GM12891 (cell line): ENCODE measurements around the gene RXYLT1. TPM values are rescaled to one million over a fixed set of nuclear protein-coding genes. Genes with fewer than 3 reads are reported as not detected.
"Not testable (repeated sequence)": the region's sequence is repeated elsewhere in the genome, so short reads cannot be mapped to it uniquely, and the experiment has no call there.

Source experiments
- DNase-seq: peaks from one replicate; pipeline ENCODE4 v3.0.0; 2011; ENCODE audit warnings: low spot score; ENCODE audit not compliant: insufficient read length
- FAIRE-seq: peaks from 2 replicates; lab custom pipeline; 2011; peaks lifted over from hg19 to GRCh38; lab: Jason Lieb, UNC
- PAX5 ChIP-seq: IDR thresholded peaks from 2 replicates; pipeline ENCODE4 v1.6.1; 2011; ENCODE audit warnings: low read length, moderate library complexity, mild to moderate bottlenecking; ENCODE audit not compliant: insufficient read depth, severe bottlenecking
- POLR2A ChIP-seq: IDR thresholded peaks from 2 replicates; pipeline ENCODE4 v1.6.1; 2011; ENCODE audit warnings: low read depth, low read length, control low read depth
- POLR2AphosphoS5 ChIP-seq: IDR thresholded peaks from 2 replicates; pipeline ENCODE4 v1.6.1; 2011; ENCODE audit warnings: low read depth, low read length, control low read depth
- POU2F2 ChIP-seq: IDR thresholded peaks from 2 replicates; pipeline ENCODE4 v1.6.1; 2011; ENCODE audit warnings: low read depth, mild to moderate bottlenecking, control low read depth, low read length, moderate library complexity
- SPI1 ChIP-seq: IDR thresholded peaks from 2 replicates; pipeline ENCODE4 v1.6.1; 2011; ENCODE audit warnings: low read depth, low read length, control low read depth
- TAF1 ChIP-seq: IDR thresholded peaks from 2 replicates; pipeline ENCODE4 v1.6.1; 2011; ENCODE audit warnings: low read depth, low read length, control low read depth
- polyA plus RNA-seq: library from polyadenylated mRNA; unstranded; fragments of >200 nt; gene quantifications from one replicate; pipeline ENCODE4 v1.2.1, GENCODE V29; 2012; ENCODE audit warnings: low read depth, missing spikeins, inconsistent platforms; ENCODE audit not compliant: missing spikeins

RXYLT1 gene, protein sequence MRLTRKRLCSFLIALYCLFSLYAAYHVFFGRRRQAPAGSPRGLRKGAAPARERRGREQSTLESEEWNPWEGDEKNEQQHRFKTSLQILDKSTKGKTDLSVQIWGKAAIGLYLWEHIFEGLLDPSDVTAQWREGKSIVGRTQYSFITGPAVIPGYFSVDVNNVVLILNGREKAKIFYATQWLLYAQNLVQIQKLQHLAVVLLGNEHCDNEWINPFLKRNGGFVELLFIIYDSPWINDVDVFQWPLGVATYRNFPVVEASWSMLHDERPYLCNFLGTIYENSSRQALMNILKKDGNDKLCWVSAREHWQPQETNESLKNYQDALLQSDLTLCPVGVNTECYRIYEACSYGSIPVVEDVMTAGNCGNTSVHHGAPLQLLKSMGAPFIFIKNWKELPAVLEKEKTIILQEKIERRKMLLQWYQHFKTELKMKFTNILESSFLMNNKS
- 10.8 TPM for polyA plus RNA-seq

DNA sequence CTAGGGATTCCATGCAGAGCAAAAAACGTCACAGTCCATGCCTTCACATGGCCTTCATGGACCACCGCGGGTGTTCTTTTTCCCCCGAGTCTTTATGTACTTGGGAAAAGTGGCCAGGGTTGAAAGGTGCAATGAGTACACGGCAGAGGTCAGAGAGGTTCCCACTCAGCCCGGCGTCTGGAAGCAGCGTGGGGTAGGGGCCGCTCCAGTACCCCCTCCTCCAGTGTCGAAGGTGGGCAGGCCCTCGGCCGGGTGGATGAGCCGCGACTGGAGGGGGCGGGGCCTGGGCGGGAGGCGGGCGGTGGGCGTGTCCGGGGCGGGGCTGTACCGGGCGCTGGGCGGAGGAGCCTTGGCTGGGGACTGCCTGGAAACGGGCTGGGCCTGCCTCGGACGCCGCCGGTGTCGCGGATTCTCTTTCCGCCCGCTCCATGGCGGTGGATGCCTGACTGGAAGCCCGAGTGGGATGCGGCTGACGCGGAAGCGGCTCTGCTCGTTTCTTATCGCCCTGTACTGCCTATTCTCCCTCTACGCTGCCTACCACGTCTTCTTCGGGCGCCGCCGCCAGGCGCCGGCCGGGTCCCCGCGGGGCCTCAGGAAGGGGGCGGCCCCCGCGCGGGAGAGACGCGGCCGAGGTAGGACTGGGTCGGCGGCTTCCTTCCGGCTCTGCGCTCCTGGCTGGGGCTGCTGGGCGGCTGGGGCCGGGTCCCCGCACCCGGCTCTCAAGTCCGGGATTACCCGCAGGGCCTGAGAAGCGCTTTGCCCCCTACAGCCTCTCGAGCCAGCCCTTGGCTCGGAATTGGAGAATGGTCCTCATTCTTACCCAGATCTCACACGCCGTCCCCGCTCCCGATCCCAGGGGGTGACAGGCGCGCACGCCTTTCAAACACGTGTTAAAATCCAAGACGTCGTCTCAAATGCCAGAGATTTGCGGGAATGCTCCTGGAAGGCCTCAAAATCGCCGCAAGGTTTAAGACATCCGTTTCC lies at the start of gene RXYLT1:
TSS of gene RXYLT1 (plus strand) at position 412 of the 984 bp plus-strand sequence. CDS start at position 464, 52 bp downstream.
- FAIRE-seq, result peak; percentile 94
- TF ChIP-seq SPI1 (no peak), TAF1 (0 out of 2 replicates have a peak, but pooled peaks have one; percentile 27), POLR2AphosphoS5 (peak; percentile 74), PAX5 (no peak), POLR2A (peak; percentile 57; the same call in 1 of the 2 replicates), POU2F2 (0 out of 2 replicates have a peak, but pooled peaks have one; percentile 45)

DNA sequence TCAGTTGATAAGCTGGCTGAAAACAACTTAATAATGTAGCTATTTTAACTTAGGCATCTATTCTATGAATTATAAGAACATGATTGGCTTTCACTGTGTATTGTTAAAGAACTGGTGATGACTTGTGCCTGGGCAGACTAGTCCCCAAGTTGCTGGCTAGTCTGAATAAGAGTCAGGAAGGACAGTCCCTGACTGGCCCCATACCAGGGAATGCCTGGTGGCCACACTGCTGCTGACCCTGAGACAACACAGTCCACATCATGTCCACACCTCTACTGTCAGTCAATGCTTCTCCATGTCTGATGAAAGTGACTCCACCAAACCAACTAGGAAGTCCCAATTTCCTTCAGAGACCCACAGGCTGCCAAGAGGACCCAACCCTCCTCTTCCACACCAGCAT lies 46.9 kb upstream of the RXYLT1 start:
- not testable (repeated sequence) for DNase-seq, FAIRE-seq

More for the DNA sequence above, at the start of gene RXYLT1:
- peak; percentile 81 for DNase-seq

DNA sequence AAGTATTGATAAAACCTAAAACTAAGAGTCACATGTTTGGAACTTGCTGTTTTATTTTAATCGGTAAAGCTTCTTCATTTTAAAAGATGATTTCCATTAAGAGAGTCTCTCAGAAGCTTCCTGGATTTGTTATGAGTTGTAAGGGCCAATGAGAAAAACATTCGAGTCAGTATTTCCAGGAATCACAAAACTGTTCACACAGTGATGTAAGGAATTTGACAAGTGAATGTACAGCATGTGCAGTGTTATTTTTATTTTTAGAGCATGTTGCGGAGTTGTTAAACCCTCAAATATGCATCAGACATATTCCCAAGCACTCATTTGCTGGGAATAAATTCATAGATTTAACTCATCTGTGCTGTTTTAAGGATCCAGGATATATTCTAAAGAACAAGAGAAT lies 46.1 kb upstream of the RXYLT1 start:
- not testable (repeated sequence) for FAIRE-seq, DNase-seq

DNA sequence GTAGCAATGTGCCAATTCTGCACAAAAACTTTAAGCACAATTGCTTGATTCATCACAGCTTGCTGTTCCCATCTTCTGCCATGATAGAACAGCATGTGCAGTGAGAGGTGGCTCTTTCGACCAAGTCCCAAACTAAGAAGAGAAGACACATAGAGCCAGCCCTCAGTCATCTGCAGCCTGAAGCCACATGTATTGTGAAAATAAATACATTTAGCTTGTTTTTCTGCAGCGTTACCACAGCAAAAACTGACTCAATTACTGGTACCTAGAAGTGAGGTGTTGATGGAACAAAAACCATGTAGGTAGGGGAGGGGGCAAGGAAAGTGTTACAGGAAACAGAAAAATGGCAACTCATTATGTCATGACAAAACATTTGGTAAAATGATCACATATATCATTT lies 39.2 kb upstream of the RXYLT1 start:
- FAIRE-seq, result peak; percentile 81
- not testable (repeated sequence) for DNase-seq

DNA sequence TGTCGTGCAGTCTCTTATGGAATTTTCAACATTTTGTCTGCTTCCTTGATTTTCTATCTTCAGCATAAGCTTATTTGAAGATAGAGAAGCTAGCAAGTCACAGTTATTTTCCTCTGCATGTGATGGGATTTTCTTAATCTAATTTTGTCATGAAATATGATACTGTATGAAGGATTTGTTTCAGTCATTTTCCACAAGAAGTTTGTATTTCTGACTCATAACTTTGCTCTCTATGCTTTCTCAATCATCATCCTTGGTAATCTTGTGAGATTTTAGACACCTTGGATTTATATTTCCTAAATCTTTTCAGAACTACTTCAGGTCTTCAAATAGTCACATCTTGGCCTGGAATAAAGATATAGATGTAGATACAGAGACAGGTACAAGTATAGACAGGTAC lies 38.3 kb upstream of the RXYLT1 start:
- not testable (repeated sequence) for DNase-seq, FAIRE-seq

DNA sequence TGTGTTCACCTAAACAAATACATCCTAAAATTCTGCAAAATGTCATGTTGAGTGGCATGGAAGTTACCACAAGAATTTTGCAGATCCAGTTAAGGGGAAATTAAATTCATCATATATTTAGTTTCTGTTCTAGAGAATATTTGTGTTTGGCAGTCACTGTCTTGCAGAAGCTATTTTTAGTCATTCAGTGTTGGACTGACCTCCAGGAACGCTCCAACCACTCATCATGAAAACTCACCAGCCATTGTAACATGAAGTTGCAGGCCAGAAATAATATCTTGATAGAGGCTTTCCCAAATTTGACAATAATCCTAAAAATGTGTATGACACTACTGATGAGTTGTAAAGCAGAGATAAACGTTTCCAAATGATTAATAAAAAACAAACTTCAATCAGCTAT lies 35.6 kb upstream of the RXYLT1 start:
- FAIRE-seq, DNase-seq: not testable (repeated sequence)

DNA sequence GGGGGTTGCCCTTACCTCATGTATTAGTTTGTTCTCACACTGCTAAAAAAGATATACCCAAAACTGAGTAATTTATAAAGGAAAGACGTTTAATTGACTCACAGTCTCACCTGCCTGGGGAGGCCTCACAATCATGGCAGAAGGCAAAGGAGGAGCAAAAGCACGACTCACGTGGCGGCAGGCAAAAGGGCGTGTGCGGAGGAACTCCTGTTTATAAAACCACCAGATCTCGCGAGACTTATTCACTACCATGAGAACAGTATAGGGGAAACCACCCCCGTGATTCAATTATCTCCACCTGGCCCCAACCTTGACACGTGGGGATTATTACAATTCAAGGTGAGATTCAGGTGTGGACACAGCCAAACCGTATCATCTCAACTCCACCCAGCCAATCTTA lies 33.2 kb upstream of the RXYLT1 start:
- not testable (repeated sequence) for DNase-seq, FAIRE-seq

DNA sequence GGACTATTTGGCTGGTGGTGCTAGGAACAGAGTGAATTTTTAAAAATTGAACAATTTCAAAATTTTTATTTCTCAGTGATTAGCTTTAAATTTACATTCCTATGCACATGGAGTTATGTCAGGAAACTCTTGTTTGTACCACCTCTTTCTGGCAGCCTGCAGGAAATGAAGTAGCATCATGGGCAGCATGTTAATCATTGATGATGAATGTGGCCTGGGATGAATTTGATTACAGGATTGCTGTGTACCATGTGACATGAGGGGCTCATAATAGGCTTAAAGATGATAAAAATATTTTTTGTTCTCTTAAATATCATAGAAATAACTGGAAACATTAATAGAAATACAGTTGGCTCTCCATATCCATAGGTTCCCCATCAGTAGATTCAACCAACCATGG lies 32.6 kb upstream of the RXYLT1 start:
- not testable (repeated sequence) for FAIRE-seq, DNase-seq

DNA sequence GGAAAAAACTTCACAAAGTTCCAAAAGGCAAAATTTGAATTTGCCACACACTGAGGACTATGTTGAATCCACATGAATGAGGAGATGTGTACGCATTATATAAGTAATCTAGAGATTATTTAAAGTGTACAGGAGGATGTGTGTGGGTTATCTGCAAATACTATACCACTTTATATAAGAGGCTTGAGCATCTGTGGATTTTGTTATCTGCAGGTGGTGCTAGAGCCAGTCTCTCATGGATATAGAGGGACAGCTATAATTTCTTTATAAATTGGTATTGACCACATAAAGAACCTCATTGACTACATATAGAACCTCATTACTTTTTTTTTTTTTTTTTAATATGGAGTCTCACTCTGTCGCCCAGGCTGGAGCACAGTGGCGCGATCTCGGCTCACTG lies 32.2 kb upstream of the RXYLT1 start:
- TF ChIP-seq PAX5 (no peak), POLR2A (no peak), SPI1 (no peak), POLR2AphosphoS5 (no peak), TAF1 (no peak), POU2F2 (no peak)
- FAIRE-seq, result no peak

DNA sequence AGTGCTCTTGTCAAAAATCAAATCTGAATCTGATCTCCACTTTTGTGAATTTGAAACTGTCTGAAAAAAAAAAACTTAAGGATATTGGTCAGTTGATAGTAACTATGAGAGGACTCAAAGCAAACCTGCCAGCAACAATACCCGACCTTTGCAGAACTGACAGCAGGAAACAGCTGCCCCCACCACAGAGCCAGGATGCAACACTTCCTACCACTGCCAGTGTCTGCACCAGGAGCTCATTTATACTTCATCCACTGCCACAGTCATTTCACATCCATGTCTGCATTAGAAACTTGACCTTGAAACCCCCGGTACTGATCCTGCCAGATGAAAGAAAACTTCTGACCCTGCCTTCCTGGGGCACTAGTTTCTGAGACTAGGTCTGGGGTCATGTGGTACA lies 27.4 kb upstream of the RXYLT1 start:
- FAIRE-seq (peak; percentile 61), DNase-seq (no peak)
- TF ChIP-seq POLR2AphosphoS5, result no peak
- TF ChIP-seq POLR2A, result no peak
- TF ChIP-seq TAF1, result no peak
- TF ChIP-seq SPI1, result no peak
- no peak for TF ChIP-seq POU2F2

More for the DNA sequence above, 32.2 kb upstream of the RXYLT1 start:
- no peak for DNase-seq

DNA sequence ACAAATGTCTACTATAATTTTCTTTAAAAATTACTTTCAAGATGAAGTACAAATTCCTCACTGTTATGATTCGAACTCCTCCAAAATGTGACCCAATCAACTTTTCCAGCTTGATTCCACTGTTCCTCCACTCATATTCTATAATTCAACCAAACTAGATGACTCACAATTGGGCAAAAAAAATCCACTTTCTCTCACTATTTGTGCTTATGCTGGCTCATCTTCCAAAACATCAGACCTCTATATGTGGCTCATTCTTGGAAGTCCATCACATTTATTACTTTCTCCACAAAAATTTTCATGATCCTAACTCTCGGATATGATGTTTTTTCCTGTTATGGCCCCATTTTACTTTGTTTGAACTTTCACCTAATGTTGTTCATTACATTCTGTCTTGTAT lies 26.9 kb upstream of the RXYLT1 start:
- TF ChIP-seq PAX5 (no peak), TAF1 (no peak), POLR2A (no peak)
- no peak for FAIRE-seq
- DNase-seq, result no peak
